ENCODE results near the gene SLC25A47. TPM values are rescaled to one million over a fixed set of nuclear protein-coding genes. Genes with fewer than 3 reads are reported as not detected.

Gene SLC25A47
- total RNA-seq, 1 experiment from 2014 or later, result not detected

DNA sequence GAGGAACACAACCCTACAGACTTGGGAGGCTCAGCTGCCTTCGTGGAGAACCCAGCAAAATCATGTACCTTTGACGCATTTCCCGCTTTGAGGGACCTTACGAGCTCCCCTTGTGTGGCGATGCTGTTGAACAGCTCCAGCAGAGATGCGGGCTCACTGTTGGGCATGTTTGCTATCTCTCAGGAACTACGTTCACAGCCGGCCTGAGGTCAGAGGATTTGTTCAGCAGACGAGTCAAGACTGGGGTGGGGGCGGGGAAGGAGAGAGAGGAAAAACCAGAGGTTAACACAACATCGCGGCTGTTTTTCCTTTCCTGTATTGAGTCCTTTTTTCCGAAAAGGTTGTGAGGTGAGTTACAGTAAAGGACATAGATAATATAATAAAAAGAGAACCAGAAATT lies 45.9 kb downstream of the SLC25A47 start:
- POLR2A ChIA-PET, result no interaction called here
- DNase-seq (ENCODE audit: low read depth, low spot score) (no peak), ATAC-seq (no peak)
- BruUV-seq (replicated peaks), result no TSS peak
- TF ChIP-seq, protein P1, sequence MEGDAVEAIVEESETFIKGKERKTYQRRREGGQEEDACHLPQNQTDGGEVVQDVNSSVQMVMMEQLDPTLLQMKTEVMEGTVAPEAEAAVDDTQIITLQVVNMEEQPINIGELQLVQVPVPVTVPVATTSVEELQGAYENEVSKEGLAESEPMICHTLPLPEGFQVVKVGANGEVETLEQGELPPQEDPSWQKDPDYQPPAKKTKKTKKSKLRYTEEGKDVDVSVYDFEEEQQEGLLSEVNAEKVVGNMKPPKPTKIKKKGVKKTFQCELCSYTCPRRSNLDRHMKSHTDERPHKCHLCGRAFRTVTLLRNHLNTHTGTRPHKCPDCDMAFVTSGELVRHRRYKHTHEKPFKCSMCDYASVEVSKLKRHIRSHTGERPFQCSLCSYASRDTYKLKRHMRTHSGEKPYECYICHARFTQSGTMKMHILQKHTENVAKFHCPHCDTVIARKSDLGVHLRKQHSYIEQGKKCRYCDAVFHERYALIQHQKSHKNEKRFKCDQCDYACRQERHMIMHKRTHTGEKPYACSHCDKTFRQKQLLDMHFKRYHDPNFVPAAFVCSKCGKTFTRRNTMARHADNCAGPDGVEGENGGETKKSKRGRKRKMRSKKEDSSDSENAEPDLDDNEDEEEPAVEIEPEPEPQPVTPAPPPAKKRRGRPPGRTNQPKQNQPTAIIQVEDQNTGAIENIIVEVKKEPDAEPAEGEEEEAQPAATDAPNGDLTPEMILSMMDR (IDR thresholded peaks at IDR 0.05), result no peak
- TF ChIP-seq POLR2AphosphoS5 (IDR thresholded peaks at IDR 0.05; ENCODE audit: low read depth, low read length) (no peak), TCF7L2 (IDR thresholded peaks at IDR 0.05; ENCODE audit: low read depth, low read length) (no peak), SIN3A (IDR thresholded peaks at IDR 0.05; ENCODE audit: borderline replicate concordance, insufficient read depth, low read depth, low read length) (no peak)
- TF ChIP-seq, protein P2, sequence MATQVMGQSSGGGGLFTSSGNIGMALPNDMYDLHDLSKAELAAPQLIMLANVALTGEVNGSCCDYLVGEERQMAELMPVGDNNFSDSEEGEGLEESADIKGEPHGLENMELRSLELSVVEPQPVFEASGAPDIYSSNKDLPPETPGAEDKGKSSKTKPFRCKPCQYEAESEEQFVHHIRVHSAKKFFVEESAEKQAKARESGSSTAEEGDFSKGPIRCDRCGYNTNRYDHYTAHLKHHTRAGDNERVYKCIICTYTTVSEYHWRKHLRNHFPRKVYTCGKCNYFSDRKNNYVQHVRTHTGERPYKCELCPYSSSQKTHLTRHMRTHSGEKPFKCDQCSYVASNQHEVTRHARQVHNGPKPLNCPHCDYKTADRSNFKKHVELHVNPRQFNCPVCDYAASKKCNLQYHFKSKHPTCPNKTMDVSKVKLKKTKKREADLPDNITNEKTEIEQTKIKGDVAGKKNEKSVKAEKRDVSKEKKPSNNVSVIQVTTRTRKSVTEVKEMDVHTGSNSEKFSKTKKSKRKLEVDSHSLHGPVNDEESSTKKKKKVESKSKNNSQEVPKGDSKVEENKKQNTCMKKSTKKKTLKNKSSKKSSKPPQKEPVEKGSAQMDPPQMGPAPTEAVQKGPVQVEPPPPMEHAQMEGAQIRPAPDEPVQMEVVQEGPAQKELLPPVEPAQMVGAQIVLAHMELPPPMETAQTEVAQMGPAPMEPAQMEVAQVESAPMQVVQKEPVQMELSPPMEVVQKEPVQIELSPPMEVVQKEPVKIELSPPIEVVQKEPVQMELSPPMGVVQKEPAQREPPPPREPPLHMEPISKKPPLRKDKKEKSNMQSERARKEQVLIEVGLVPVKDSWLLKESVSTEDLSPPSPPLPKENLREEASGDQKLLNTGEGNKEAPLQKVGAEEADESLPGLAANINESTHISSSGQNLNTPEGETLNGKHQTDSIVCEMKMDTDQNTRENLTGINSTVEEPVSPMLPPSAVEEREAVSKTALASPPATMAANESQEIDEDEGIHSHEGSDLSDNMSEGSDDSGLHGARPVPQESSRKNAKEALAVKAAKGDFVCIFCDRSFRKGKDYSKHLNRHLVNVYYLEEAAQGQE (IDR thresholded peaks at IDR 0.05; ENCODE audit: insufficient read depth in 1 of 2, low read depth in 2 of 2, low read length in 1 of 2), result no peak
- H3K9me3 ChIP-seq (ENCODE audit: control insufficient read depth, insufficient read depth, low read depth, low read length), result no peaks in the 10 kb centered on the region
- CTCF ChIA-PET, result interaction anchor here (0.6 kb wide), 1 partner anchor 311 kb away, joined by 9 read pairs; no protein-coding TSS in a partner anchor
- intact Hi-C loops (cut with micrococcal nuclease; ENCODE audit: unreplicated experiment), result no loop called here
- H3K27ac ChIP-seq (ENCODE audit: low read length), result no peak overlapping the region
- in situ Hi-C loops (cut with HindIII; ENCODE audit: low pct_unique_long_range_greater_than_20kb, low sequenced_read_pairs), result no loop called here
- no peak overlapping the region for H3K4me3 ChIP-seq (ENCODE audit: low read depth in 2 of 2, low read length in 2 of 2)
- H3K27me3 ChIP-seq (ENCODE audit: control insufficient read depth, insufficient read depth, low read length), result no peaks in the 10 kb centered on the region
- no peaks in the 10 kb centered on the region for H3K4me1 ChIP-seq (ENCODE audit: control insufficient read depth, insufficient read depth, low read length)
- no peaks in the 10 kb centered on the region; the same call in 1 of the 2 replicates for H3K36me3 ChIP-seq (ENCODE audit: control insufficient read depth, insufficient read depth, low read length)

DNA sequence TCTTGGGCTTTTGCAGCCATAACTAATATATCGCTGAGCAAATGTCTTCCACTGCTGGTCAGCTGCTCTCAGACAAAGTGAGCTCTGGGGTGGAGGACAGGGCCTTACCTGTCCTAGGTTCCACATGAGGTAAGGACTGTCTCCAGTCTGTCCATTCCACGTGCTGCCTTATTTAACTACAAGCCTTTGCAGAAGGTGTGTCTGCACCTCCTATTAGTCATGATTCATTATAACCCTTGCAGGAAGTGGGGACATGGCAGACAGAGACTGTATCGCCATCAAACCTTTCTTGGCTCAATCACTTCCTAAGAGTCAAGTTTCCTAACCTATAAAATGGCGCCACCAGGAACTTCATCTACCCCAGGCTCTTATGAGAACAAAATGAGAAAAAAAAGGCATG lies 46.9 kb downstream of the SLC25A47 start:
- ATAC-seq, result no peak
- Histone ChIP-seq H3K4me3 (ENCODE audit: low read depth in 2 of 2, low read length in 2 of 2) (no peak overlapping the region), H3K9me3 (ENCODE audit: control insufficient read depth, insufficient read depth, low read depth, low read length) (no peaks in the 10 kb centered on the region), H3K4me1 (ENCODE audit: control insufficient read depth, insufficient read depth, low read length) (no peaks in the 10 kb centered on the region; the same call in 1 of the 2 replicates), H3K27ac (ENCODE audit: low read length) (no peak overlapping the region), H3K36me3 (ENCODE audit: control insufficient read depth, insufficient read depth, low read length) (no peaks in the 10 kb centered on the region; the same call in 1 of the 2 replicates), H3K27me3 (ENCODE audit: control insufficient read depth, insufficient read depth, low read length) (no peaks in the 10 kb centered on the region)
- ChIA-PET POLR2A (no interaction called here), CTCF (no interaction called here)
- no TSS peak for BruUV-seq (replicated peaks)
- in situ Hi-C loops (cut with HindIII; ENCODE audit: low pct_unique_long_range_greater_than_20kb, low sequenced_read_pairs), result no loop called here
- DNase-seq (ENCODE audit: low read depth, low spot score), result no peak
- TF ChIP-seq SIN3A (IDR thresholded peaks at IDR 0.05; ENCODE audit: borderline replicate concordance, insufficient read depth, low read depth, low read length) (no peak), TCF7L2 (IDR thresholded peaks at IDR 0.05; ENCODE audit: low read depth, low read length) (no peak), POLR2AphosphoS5 (IDR thresholded peaks at IDR 0.05; ENCODE audit: low read depth, low read length) (no peak)
- TF ChIP-seq, protein P2 (IDR thresholded peaks at IDR 0.05; ENCODE audit: insufficient read depth in 1 of 2, low read depth in 2 of 2, low read length in 1 of 2), result no peak
- TF ChIP-seq, protein P1 (IDR thresholded peaks at IDR 0.05), result no peak
- intact Hi-C loops (cut with micrococcal nuclease; ENCODE audit: unreplicated experiment), result loop anchor here (10.0 kb wide), 1 partner anchor 55 kb away; no protein-coding TSS in a partner anchor
